Bronchial epithelial cell (primary cell): ENCODE measurements around the gene MKRN2OS. TPM values are rescaled to one million over a fixed set of nuclear protein-coding genes. Genes with fewer than 3 reads are reported as not detected.

Experiments
- DNase-seq: peaks from one replicate; pipeline ENCODE4 v3.0.0-alpha.2; 2010; ENCODE audit warnings: low read depth
- FAIRE-seq: peaks from 2 replicates; lab custom pipeline; 2011; peaks lifted over from hg19 to GRCh38; lab: Jason Lieb, UNC
- H3K27me3 ChIP-seq: 2 replicates; pipeline ENCODE4 v1.5.1; 2011; ENCODE audit warnings: low read length; ENCODE audit not compliant: control insufficient read depth, insufficient read depth
- H3K36me3 ChIP-seq: 2 replicates; pipeline ENCODE4 v1.5.1; 2011; ENCODE audit warnings: low read length; ENCODE audit not compliant: control insufficient read depth, insufficient read depth
- H3K4me3 ChIP-seq: 2 replicates; pipeline ENCODE4 v1.5.1; 2011; ENCODE audit warnings: mild to moderate bottlenecking, low read depth, low read length, control low read depth
- total RNA-seq: library from RNA; depleted of rRNA; stranded (reverse); fragments of >200 nt; gene quantifications from 2 replicates; pipeline ENCODE4 v1.2.1, GENCODE V29; 2014
- TF ChIP-seq, protein P1 (sequence below): IDR thresholded peaks from 2 replicates; pipeline ENCODE4 v1.5.1; 2011; ENCODE audit warnings: mild to moderate bottlenecking, moderate library complexity, low read length, control low read depth, inconsistent platforms; ENCODE audit not compliant: insufficient read depth, severe bottlenecking

The MKRN2OS gene
- total RNA-seq, 1 donor from 2014 or later, result 2.1 TPM

DNA sequence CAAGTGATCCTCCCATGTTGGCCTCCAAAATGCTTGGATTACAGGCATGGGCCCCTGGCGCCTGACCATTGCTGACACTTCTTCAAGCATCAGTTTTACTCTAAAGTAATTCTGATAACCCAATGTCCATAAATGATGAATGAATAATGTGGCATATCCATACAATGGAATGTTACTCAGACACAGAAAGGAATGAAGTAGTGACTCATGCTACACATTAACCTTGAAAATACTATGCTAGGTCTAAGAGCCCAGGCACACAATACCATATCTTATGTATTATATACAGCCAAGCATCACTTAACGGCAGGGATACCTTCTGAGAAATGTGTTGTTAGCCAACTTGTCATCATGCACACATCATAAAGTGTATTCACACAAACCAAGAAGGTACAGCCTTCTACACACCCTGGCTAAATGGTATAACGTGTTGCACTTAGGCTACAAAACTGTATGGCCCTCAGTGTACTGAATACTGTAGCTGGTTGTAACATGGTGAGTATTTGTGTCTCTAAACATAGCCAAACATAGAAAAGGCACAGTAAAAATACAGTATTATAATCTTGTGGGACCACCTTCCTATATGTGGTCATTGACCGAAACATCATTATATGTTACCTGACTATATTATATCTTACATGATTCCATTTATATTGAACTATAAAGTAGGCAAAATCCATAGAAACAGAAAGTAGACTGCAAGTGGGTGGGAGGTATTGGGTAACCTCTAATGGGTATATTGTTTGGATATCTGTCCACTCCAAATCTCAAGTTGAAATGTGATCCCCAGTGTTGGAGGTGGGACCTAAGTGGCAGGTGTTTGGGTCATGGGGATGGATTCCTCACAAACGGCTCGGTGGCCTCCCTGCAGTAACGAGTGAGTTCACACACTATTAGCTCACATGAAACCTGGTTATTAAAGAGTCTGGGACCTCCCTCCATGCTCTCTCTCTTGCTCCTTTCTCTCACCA is 43.0 kb upstream of the MKRN2OS start:
- DNase-seq (peak; percentile 72), FAIRE-seq (no peak)
- peaks cover 19% of the 10 kb centered on the region for H3K36me3 ChIP-seq
- H3K4me3 ChIP-seq, result no peak overlapping the region
- no peaks in the 10 kb centered on the region for H3K27me3 ChIP-seq
- TF ChIP-seq, protein P1, sequence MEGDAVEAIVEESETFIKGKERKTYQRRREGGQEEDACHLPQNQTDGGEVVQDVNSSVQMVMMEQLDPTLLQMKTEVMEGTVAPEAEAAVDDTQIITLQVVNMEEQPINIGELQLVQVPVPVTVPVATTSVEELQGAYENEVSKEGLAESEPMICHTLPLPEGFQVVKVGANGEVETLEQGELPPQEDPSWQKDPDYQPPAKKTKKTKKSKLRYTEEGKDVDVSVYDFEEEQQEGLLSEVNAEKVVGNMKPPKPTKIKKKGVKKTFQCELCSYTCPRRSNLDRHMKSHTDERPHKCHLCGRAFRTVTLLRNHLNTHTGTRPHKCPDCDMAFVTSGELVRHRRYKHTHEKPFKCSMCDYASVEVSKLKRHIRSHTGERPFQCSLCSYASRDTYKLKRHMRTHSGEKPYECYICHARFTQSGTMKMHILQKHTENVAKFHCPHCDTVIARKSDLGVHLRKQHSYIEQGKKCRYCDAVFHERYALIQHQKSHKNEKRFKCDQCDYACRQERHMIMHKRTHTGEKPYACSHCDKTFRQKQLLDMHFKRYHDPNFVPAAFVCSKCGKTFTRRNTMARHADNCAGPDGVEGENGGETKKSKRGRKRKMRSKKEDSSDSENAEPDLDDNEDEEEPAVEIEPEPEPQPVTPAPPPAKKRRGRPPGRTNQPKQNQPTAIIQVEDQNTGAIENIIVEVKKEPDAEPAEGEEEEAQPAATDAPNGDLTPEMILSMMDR, result no peak

- Histone ChIP-seq H3K36me3 (peaks cover 27% of the 10 kb centered on the region), H3K27me3 (no peaks in the 10 kb centered on the region), H3K4me3 (no peak overlapping the region)
- TF ChIP-seq, protein P1, result no peak
- FAIRE-seq (no peak), DNase-seq (no peak)
Measured at GRCh38 chr3:12586403-12586802, 41.1 kb upstream of the MKRN2OS start.

DNA sequence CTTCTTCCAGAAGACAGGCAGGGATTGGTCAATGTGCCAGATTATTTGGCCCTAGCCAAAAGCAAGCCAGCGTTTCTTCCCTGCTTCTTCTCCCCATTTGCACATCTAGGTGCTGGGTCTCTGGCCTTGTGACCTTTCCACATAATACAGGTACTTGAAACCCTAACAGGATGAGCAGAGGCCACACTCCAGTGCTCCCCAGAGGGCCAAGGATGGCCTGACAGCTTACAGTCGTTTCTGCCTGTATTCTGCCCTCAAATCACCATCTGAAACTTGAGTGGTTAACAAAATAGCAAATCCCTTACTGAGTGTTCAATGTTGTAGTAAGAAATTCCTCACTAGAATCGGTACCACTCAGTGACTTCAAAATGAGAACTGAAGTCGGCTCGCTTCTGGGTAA is 40.7 kb upstream of the MKRN2OS start:
- no peak for FAIRE-seq
- Histone ChIP-seq H3K27me3 (no peaks in the 10 kb centered on the region), H3K4me3 (no peak overlapping the region), H3K36me3 (peaks cover 29% of the 10 kb centered on the region)
- TF ChIP-seq, protein P1, result no peak
- no peak for DNase-seq

- H3K27me3 ChIP-seq, result no peaks in the 10 kb centered on the region
- no peak overlapping the region for H3K4me3 ChIP-seq
- DNase-seq, result no peak
- no peak for FAIRE-seq
- H3K36me3 ChIP-seq, result peaks cover 27% of the 10 kb centered on the region
- TF ChIP-seq, protein P1, result no peak
Measured at GRCh38 chr3:12585181-12585580, 39.9 kb upstream of the MKRN2OS start.

- Histone ChIP-seq H3K27me3 (no peaks in the 10 kb centered on the region), H3K4me3 (no peak overlapping the region), H3K36me3 (peaks cover 29% of the 10 kb centered on the region)
- FAIRE-seq (no peak), DNase-seq (no peak)
- TF ChIP-seq, protein P1, result no peak
Measured at GRCh38 chr3:12584083-12584482, 38.8 kb upstream of the MKRN2OS start.
